Tibial nerve (tissue), 4 donors: ENCODE data around the gene HCK.

ENCODE experiments used
- EP300 ChIP-seq, 2 donors: sonication (generic); formaldehyde crosslinking; IDR thresholded peaks; one replicate each; pipeline ENCODE4 v1.6.1; 2017; ENCODE audit warnings: antibody characterized with exemption in 2 of 2, mild to moderate bottlenecking in 1 of 2
- POLR2A ChIP-seq, 2 donors: fragments of 450-650 bp; IDR thresholded peaks; one replicate each; pipeline ENCODE4 v1.6.1; 2017; ENCODE audit warnings: antibody characterized with exemption in 2 of 2, mild to moderate bottlenecking in 2 of 2, moderate library complexity in 2 of 2
- TF ChIP-seq, protein P1 (sequence below), 5 experiments: fragments of 200-600 bp in 3 of 5; fragments of 450-650 bp in 2 of 5; sonication (generic) in 3 of 5; IDR thresholded peaks; one replicate each; pipeline ENCODE4 v1.5.1; 2016 to 2019; ENCODE audit warnings: antibody characterized with exemption in 5 of 5, mild to moderate bottlenecking in 3 of 5, moderate library complexity in 2 of 5

DNA sequence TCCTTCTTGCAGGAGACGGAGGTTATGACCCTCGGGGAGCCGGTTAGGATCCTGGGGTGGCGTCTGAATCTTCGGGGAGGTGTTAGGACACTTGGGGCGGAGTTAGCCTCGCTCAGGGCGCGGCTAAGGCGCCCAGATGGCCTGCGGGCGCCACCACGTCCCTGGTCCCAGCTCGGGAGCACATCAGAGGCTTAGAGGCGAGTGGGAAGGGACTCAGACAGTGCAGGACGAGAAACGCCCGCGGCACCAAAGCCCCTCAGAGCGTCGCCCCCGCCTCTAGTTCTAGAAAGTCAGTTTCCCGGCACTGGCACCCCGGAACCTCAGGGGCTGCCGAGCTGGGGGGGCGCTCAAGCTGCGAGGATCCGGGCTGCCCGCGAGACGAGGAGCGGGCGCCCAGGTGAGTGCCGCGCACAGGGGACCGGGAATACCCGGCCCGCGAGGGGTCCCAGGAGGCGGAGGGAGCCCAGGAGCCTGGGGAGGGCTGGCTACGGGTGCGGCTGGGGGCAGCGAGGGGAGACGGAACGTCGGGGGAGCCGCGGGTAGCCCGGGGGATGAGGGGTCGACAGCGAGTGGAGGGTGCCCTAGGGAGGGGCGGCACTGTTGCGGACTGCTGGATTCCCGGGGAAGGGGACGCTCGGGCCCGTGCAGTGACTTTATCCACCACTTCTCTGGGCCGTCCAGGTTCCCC lies at the start of gene HCK:
- TF ChIP-seq, protein P1, sequence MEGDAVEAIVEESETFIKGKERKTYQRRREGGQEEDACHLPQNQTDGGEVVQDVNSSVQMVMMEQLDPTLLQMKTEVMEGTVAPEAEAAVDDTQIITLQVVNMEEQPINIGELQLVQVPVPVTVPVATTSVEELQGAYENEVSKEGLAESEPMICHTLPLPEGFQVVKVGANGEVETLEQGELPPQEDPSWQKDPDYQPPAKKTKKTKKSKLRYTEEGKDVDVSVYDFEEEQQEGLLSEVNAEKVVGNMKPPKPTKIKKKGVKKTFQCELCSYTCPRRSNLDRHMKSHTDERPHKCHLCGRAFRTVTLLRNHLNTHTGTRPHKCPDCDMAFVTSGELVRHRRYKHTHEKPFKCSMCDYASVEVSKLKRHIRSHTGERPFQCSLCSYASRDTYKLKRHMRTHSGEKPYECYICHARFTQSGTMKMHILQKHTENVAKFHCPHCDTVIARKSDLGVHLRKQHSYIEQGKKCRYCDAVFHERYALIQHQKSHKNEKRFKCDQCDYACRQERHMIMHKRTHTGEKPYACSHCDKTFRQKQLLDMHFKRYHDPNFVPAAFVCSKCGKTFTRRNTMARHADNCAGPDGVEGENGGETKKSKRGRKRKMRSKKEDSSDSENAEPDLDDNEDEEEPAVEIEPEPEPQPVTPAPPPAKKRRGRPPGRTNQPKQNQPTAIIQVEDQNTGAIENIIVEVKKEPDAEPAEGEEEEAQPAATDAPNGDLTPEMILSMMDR (IDR thresholded peaks at IDR 0.05): no peak
- TF ChIP-seq POLR2A (IDR thresholded peaks at IDR 0.05) (no peak), EP300 (IDR thresholded peaks at IDR 0.05) (no peak)
